Measurements from ENCODE around the gene INTS6L. TPM values are rescaled to one million over a fixed set of nuclear protein-coding genes. Genes with fewer than 3 reads are reported as not detected.
"Not testable (repeated sequence)": the region's sequence is repeated elsewhere in the genome, so short reads cannot be mapped to it uniquely, and the experiment has no call there.

The INTS6L gene
- total RNA-seq, 1 donor from 2014 or later: 3.2 TPM

DNA sequence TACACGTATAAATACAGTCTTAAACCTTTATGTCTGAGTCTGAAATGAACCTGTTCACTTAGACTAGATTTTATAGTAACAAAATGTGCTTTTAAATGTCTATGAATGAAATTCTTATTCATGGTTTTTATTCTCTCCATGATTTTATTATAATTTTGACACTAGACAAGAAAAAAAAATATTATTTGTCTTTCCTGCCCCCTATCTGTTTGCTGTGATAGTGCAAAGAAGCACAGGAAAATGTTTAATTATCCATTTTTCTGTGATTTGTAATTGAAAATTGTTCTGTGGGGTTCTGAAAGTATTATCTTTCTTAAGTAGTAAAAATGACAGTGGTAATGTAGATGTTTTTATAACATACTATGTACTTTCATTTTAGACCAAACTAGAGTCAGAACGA lies 52.0 kb downstream of the INTS6L start:
- DNase-seq (ENCODE audit: missing footprints) (no peak), ATAC-seq (no peak)
- intact Hi-C loops (cut with DNase I): loop anchor here (5.0 kb wide), 1 partner anchor 90 kb away; no protein-coding TSS in a partner anchor

DNA sequence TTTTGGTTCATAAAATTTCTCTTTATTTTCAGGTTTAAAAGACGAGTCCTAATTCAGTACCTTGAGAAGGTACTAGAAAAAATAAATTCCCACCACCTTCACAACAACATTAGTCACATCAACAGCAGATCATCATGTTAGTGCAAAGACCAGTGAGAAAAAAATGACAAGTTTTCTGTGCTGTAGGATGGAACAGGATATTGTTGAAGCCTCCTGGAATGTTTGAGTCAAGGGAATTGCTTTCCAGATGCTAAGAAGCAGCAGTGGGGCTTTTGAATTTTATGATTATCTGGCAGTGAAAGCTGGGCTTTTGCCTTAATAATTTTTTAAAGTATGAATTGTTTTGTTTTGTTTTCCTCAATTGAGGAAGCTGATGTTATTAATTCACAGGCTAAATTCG lies 61.0 kb downstream of the INTS6L start:
- DNase-seq (ENCODE audit: missing footprints) (no peak), ATAC-seq (no peak)
- intact Hi-C loops (cut with DNase I): no loop called here

DNA sequence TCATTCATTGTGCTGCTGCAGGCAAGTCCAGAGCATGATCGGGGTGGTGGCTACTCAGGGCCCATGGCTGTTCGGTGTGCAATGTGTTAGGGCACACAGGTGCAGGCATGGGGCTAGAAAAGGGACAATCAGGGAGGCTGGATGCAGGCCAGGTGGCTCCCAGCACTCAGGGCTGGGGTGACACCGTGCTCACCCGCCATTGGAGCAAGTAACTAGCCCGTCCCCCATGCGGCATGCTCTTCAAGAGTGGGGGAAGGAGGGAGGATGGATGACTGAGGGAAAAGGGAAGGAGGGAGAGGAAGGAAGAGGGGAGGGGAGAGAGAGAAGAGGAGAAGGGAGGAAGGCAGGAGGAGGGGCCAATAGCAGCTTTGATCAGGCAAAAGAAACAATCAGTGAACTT lies 64.7 kb downstream of the INTS6L start:
- DNase-seq (ENCODE audit: missing footprints): no peak
- intact Hi-C loops (cut with DNase I): no loop called here
- no peak for ATAC-seq

DNA sequence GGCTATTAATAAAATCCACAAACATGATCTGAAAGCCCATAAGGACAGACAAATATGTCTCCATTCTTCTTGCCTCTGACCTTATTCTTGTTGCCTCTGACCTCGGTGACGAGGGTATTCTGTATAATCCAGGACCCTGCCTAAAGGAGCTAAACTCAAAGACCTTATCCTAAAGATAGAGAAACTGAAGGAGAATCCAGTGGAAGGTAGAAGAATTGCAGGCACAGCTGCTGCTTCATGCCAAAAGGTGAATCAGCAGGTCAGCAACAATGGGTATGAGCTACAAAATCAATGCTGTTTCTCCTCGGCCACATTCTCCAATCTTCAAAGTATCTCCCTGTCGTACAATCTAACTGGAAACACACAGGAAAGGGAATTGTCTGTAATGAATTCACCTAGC lies 71.4 kb downstream of the INTS6L start:
- ATAC-seq (no peak), DNase-seq (ENCODE audit: missing footprints) (no peak)
- intact Hi-C loops (cut with DNase I): no loop called here

DNA sequence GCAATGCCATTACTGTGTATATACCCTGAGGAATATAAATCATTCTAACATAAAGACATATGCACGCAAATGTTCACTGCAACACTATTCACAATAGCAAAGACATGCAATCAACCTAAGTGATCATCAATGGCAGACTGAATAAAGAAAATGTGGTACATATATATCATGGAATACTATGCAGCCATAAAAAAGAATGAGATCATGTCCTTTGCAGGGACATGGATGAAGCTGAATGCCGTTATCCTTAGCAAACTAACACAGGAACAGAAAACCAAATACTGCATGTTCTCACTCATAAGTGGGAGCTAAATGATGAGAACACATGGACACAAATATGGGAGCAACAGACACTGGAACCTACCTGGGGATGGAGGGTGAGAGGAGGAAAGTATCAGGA lies 73.6 kb downstream of the INTS6L start:
- intact Hi-C loops (cut with DNase I); DNase-seq (ENCODE audit: missing footprints); ATAC-seq: not testable (repeated sequence)

DNA sequence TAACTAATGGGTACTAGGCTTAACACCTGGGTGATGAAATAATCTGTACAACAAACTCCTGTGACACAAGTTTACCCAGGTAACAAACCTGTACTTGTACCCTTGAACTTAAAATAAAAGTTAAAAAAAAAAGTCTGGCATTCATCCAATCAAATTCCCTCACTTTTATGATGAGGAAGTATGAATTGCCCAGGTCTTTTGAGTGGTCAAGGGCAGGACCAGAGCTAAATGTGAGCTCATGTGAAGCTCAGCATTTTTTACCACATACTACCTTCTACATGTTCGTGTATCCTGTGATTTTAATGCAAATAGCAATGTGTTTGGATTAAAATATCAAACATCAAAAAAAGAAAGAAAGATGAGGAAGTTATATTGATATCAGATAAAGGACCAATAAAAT lies 74.0 kb downstream of the INTS6L start:
- ATAC-seq; DNase-seq (ENCODE audit: missing footprints); intact Hi-C loops (cut with DNase I): not testable (repeated sequence)

DNA sequence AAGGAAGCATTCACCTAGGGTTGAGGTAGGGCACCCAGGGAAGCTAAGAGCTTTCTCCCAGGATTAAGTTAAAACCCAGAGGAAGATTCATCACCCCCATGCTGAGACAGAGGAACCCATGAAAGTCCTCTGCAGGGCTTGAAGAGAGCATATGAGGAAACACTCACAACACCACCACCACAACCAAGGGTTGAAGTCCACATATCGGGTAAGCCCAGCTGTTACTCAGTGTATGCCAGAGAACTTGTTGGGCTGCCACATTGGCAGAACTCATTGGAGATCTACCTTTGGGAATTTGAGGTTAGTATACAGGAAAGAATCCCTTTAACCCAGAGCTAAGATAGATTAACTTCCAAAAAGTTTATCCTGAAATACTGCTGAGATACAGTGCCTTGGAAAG lies 75.1 kb downstream of the INTS6L start:
- DNase-seq (ENCODE audit: missing footprints) (no peak), ATAC-seq (no peak)
- intact Hi-C loops (cut with DNase I): no loop called here

DNA sequence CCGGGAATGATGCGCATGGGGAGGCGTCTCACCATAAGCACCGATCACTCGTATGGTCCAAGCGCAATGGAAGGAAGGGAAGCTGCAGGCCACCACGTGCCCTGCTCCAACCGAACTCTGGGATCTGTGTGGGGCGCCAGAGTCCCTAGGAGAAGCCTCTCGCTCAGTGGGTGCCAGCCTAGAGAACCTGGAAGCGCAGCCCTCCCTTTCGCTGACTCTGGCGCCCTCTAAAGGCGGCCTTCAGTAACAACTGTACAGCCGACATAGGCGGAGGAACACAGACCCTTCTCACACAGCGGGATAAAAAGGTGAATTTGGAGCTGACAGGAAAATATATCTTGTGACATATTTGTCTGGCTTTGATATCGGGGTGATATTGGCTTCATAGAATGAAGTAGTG lies 76.0 kb downstream of the INTS6L start:
- intact Hi-C loops (cut with DNase I): no loop called here
- DNase-seq (ENCODE audit: missing footprints): peak; percentile 63
- no peak for ATAC-seq

DNA sequence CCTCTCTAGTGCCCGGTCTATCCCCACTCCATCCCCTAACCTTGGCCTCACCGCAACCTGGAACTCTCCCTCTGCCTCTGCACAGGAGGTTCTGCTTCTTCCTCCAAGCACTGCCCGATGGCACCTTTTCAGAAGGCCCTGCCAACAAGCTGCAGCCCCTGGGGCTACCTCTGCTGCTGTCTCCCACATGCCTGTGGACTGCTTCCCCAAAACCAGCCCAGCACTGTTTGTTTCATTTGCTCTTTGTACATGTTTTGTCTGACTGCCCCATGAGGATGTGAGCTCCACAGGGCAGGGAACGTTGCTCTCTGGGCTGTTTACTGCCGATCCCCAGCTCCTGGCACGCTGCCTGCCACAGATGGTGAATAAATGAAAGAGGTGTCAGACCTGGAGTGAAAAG lies 85.4 kb downstream of the INTS6L start:
- intact Hi-C loops (cut with DNase I): loop anchor here (10.0 kb wide), 1 partner anchor 59 kb away; no protein-coding TSS in a partner anchor
- DNase-seq (ENCODE audit: missing footprints) (no peak), ATAC-seq (no peak)

DNA sequence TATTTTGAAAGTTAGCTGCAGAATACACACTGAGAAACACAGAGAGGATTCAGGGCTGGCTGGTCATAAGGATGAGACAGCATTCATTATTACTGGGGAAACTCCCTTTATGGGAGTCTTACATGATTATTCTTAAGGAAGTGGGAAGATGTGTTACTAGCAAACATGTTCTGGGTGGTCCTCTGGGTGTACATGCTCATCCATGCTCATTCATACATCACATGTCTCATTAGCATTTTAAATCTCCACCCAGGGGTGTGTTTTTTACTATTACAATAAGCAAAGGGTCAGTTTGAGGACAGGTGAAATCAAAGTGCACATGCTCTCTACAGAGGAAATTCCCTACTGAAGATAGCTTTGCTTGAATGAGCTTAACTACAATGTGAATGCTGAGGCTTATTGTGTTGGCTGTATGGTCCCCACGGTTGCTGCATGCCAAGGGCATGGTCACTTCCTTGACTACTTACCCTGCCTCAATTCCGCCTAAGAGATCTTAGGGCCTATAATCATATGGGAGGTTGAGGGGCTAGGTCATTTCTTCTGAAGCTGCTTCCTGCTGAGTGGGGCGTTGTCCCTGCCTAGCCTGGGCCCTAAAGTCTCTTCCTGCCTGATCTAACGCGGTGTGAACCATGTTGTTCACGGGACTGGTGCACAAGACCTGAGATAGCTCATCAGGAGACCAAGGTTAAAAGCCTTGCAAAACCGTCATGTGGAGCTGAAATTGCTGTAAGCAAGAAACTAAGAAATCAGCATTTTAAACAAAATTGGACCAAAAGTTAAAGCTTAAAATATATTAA lies 104.1 kb downstream of the INTS6L start:
- ATAC-seq; intact Hi-C loops (cut with DNase I); DNase-seq (ENCODE audit: missing footprints): not testable (repeated sequence)

DNA sequence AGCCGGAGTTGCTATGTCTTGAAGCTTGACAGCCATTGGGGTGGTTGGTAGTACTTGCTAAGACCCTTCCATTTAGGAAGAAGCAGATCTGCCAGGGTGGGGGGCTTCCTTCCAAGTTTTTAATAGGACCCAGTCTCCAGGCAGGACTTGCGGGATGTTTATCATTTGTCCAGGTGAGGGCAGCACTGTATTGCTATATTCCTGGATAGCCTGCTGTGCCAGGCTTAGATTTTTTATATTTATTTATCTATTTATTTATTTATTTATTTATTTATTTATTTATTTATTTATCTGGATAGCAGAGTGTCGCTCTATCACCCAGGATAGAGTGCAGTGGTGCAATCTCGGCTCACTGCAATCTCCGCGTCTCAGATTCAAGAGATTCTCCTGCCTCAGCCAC lies 105.5 kb downstream of the INTS6L start:
- no peak for DNase-seq (ENCODE audit: missing footprints)
- ATAC-seq: no peak
- intact Hi-C loops (cut with DNase I): no loop called here

DNA sequence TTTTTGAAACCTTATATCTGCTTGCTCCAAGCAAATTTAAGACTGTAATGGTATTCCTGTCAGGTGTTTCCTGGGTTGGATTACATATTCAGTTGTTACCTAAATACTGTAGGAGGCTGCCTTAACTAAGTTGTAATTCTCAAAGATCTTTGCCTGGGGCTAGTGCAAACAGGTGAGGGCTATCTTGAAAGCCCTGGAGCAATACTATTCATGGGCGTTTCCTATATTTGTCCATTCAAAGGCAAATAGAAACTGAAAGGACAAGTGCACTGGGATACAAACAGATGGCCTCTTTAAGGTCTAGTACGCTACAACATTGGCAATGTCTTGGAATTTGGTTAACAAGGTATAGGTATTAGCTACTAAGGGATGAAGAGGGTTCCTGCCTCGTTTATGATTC lies 108.9 kb downstream of the INTS6L start:
- intact Hi-C loops (cut with DNase I): no loop called here
- DNase-seq (ENCODE audit: missing footprints) (no peak), ATAC-seq (no peak)

Other genes with a start within 250 kb of the INTS6L start
- gene ETDC, start 211.2 kb upstream of the INTS6L start, total RNA-seq: not detected
- gene ZNF75D, start 176.6 kb upstream of the INTS6L start, total RNA-seq: 3.9 TPM
- gene ZNF449, start 175.9 kb upstream of the INTS6L start, total RNA-seq: 5.5 TPM
- gene SMIM10L2A, start 98.7 kb upstream of the INTS6L start, total RNA-seq: 1.3 TPM
- gene CT45A1, start 193.0 kb downstream of the INTS6L start, total RNA-seq: not detected
- not detected for gene CT45A3, start 247.5 kb downstream of the INTS6L start, total RNA-seq